PC-3 (cell line): ENCODE data around the gene MVB12B. TPM values are rescaled to one million over a fixed set of nuclear protein-coding genes. Genes with fewer than 3 reads are reported as not detected.

Experiments used
- ATAC-seq: fragments of 200-7000 bp; cut with Tn5 transposase; 2 replicates; pipeline ENCODE4 v1.9.1; 2020; ENCODE audit warnings: mild to moderate bottlenecking, moderate library complexity
- BruUV-seq: library from RNA; stranded (reverse); fragments of 400-500 nt; replicated peaks from 2 replicates; lab custom pipeline; 2021; lab: Mats Ljungman, UMichigan
- CTCF ChIA-PET: fragments of 300-600 bp; sonication (Branson Sonifier 250); formaldehyde crosslinking; loops from one replicate; lab custom pipeline; 2022; ENCODE audit warnings: antibody characterized with exemption; lab: Charles Lee
- POLR2A ChIA-PET: fragments of 300-600 bp; sonication (Branson Sonifier 250); formaldehyde crosslinking; loops from one replicate; lab custom pipeline; 2022; ENCODE audit warnings: antibody characterized with exemption; ENCODE audit not compliant: unreplicated experiment; lab: Charles Lee
- DNase-seq: peaks from one replicate; pipeline ENCODE4 v3.0.0-alpha.2; 2015
- H2AFZ ChIP-seq: fragments of 300-600 bp; sonication (generic); 2 replicates; pipeline ENCODE4 v1.6.0; 2016; ENCODE audit warnings: antibody characterized with exemption, low read length
- H3F3A ChIP-seq: fragments of 300-600 bp; sonication (generic); one replicate; pipeline ENCODE4 v1.6.0; 2017; ENCODE audit warnings: antibody characterized with exemption, low read length, control low read depth, mild to moderate bottlenecking; ENCODE audit not compliant: unreplicated experiment
- H3K27ac ChIP-seq: fragments of 300-600 bp; sonication (generic); 2 replicates; pipeline ENCODE4 v1.5.1; 2016; ENCODE audit warnings: mild to moderate bottlenecking, low read length
- H3K27me3 ChIP-seq: fragments of 300-600 bp; sonication (generic); 2 replicates; pipeline ENCODE4 v1.6.1; 2016; ENCODE audit warnings: low read length, mixed read lengths
- H3K36me3 ChIP-seq: fragments of 300-600 bp; sonication (generic); 2 replicates; pipeline ENCODE4 v1.6.1; 2016; ENCODE audit warnings: low read depth, mixed run types, low read length, mixed read lengths
- H3K4me1 ChIP-seq: fragments of 300-600 bp; sonication (generic); 2 replicates; pipeline ENCODE4 v1.5.1; 2016; ENCODE audit warnings: low read length; ENCODE audit not compliant: insufficient read depth
- H3K4me2 ChIP-seq: fragments of 300-600 bp; sonication (generic); 2 replicates; pipeline ENCODE4 v1.6.0; 2016; ENCODE audit warnings: low read length
- H3K4me3 ChIP-seq: fragments of 300-600 bp; sonication (generic); 2 replicates; pipeline ENCODE4 v1.5.1; 2016; ENCODE audit warnings: mild to moderate bottlenecking, low read length, mixed read lengths
- H3K79me2 ChIP-seq: fragments of 300-600 bp; sonication (generic); 2 replicates; pipeline ENCODE4 v1.6.1; 2017; ENCODE audit warnings: low read length, mixed read lengths
- H3K9ac ChIP-seq: fragments of 300-600 bp; sonication (generic); 2 replicates; pipeline ENCODE4 v1.6.0; 2016; ENCODE audit warnings: mild to moderate bottlenecking, low read length
- H3K9me2 ChIP-seq: fragments of 300-600 bp; sonication (generic); replicated peaks from 2 replicates; pipeline ENCODE4 v1.6.1; 2016; ENCODE audit warnings: mixed run types, low read length, mixed read lengths
- H3K9me3 ChIP-seq: fragments of 300-600 bp; sonication (generic); 2 replicates; pipeline ENCODE4 v1.6.1; 2016; ENCODE audit warnings: low read length, mixed read lengths
- H4K20me1 ChIP-seq: fragments of 300-600 bp; sonication (generic); 2 replicates; pipeline ENCODE4 v1.6.1; 2016; ENCODE audit warnings: low read length, mixed read lengths
- CTCF ChIP-seq: fragments of 300-600 bp; sonication (generic); conservative IDR thresholded peaks from 2 replicates; pipeline ENCODE4 v1.5.1; 2017; ENCODE audit warnings: antibody characterized with exemption, low read depth, mild to moderate bottlenecking, low read length
- EZH2 ChIP-seq: fragments of 300-600 bp; sonication (generic); IDR thresholded peaks from one replicate; pipeline ENCODE4 v1.6.1; 2017; ENCODE audit warnings: antibody characterized with exemption, mild to moderate bottlenecking, low read length; ENCODE audit not compliant: unreplicated experiment
- EZH2phosphoT487 ChIP-seq: fragments of 300-600 bp; sonication (generic); IDR thresholded peaks from 2 replicates; pipeline ENCODE4 v1.6.1; 2018; ENCODE audit warnings: mild to moderate bottlenecking, antibody characterized with exemption, low read length, borderline replicate concordance
- intact Hi-C: fragments of 100-400 bp; cut with micrococcal nuclease; formaldehyde crosslinking; loops from 2 replicates; pipeline ENCODE4 v1.9.0; 2023
- total RNA-seq: library from RNA; depleted of rRNA; stranded (reverse); fragments of >200 nt; gene quantifications from 2 replicates; pipeline ENCODE4 v1.2.3, GENCODE V29; 2014

MVB12B gene
- total RNA-seq, 1 experiment from 2014 or later, result 7.2 TPM

GRCh38 chr9:126528915-126529314, 202.3 kb downstream of the MVB12B start:
- H4K20me1 ChIP-seq, result no peaks in the 10 kb centered on the region
- no peaks in the 10 kb centered on the region for H3K79me2 ChIP-seq
- no peak for DNase-seq
- no peak overlapping the region for H3K27ac ChIP-seq
- intact Hi-C loops, result no loop called here
- ChIA-PET CTCF (no interaction called here), POLR2A (no interaction called here)
- no peak overlapping the region for H3K9ac ChIP-seq
- no TSS peak for BruUV-seq
- no peak overlapping the region for H3K4me3 ChIP-seq
- TF ChIP-seq CTCF (no peak), EZH2phosphoT487 (no peak), EZH2 (no peak)
- no peak overlapping the region for H3K4me2 ChIP-seq
- no peak for ATAC-seq
- H3K36me3 ChIP-seq, result no peaks in the 10 kb centered on the region
- H2AFZ ChIP-seq, result no peak overlapping the region
- no peaks in the 10 kb centered on the region for H3K27me3 ChIP-seq
- H3K9me3 ChIP-seq, result no peaks in the 10 kb centered on the region
- H3K9me2 ChIP-seq, result no peaks in the 10 kb centered on the region
- H3K4me1 ChIP-seq, result no peaks in the 10 kb centered on the region
- no peaks in the 10 kb centered on the region for H3F3A ChIP-seq

- Histone ChIP-seq H3K79me2 (no peaks in the 10 kb centered on the region), H3K27ac (no peak overlapping the region), H3K9ac (no peak overlapping the region), H4K20me1 (no peaks in the 10 kb centered on the region), H3K9me3 (no peaks in the 10 kb centered on the region), H3K27me3 (no peaks in the 10 kb centered on the region), H3K9me2 (no peaks in the 10 kb centered on the region), H3K4me3 (no peak overlapping the region), H2AFZ (no peak overlapping the region), H3K36me3 (no peaks in the 10 kb centered on the region), H3F3A (no peaks in the 10 kb centered on the region), H3K4me2 (no peak overlapping the region), H3K4me1 (no peaks in the 10 kb centered on the region)
- DNase-seq (no peak), ATAC-seq (no peak)
- BruUV-seq, result no TSS peak
- no peak for TF ChIP-seq EZH2phosphoT487
- TF ChIP-seq CTCF, result no peak
- TF ChIP-seq EZH2, result no peak
- ChIA-PET CTCF (no interaction called here), POLR2A (no interaction called here)
- intact Hi-C loops, result no loop called here
Measured at GRCh38 chr9:126531035-126531571, 204.5 kb downstream of the MVB12B start.

GRCh38 chr9:126531591-126531990, 205.0 kb downstream of the MVB12B start:
- H3K9me3 ChIP-seq, result no peaks in the 10 kb centered on the region
- CTCF ChIA-PET, result no interaction called here
- H3K9ac ChIP-seq, result no peak overlapping the region
- H3K4me3 ChIP-seq, result no peak overlapping the region
- no peaks in the 10 kb centered on the region for H4K20me1 ChIP-seq
- POLR2A ChIA-PET, result interaction anchor here (0.5 kb wide), 1 partner anchor 11 kb away, joined by 3 read pairs; no protein-coding TSS in a partner anchor
- no peak overlapping the region for H3K27ac ChIP-seq
- no peaks in the 10 kb centered on the region for H3K4me1 ChIP-seq
- intact Hi-C loops, result no loop called here
- ATAC-seq (no peak), DNase-seq (no peak)
- no peaks in the 10 kb centered on the region for H3K79me2 ChIP-seq
- H2AFZ ChIP-seq, result no peak overlapping the region
- no peaks in the 10 kb centered on the region for H3F3A ChIP-seq
- BruUV-seq, result no TSS peak
- H3K4me2 ChIP-seq, result no peak overlapping the region
- TF ChIP-seq EZH2phosphoT487 (no peak), EZH2 (no peak), CTCF (no peak)
- no peaks in the 10 kb centered on the region for H3K36me3 ChIP-seq
- no peaks in the 10 kb centered on the region for H3K27me3 ChIP-seq
- no peaks in the 10 kb centered on the region for H3K9me2 ChIP-seq
